H1 (cell line): Measurements from ENCODE around the gene GYS2. TPM values are rescaled to one million over a fixed set of nuclear protein-coding genes. Genes with fewer than 3 reads are reported as not detected.
A peak's percentile ranks its signal among the peaks of the same experiment; 100 is the strongest.
"Not testable (repeated sequence)": the region's sequence is repeated elsewhere in the genome, so short reads cannot be mapped to it uniquely, and the experiment has no call there.

Experiments
- CTCF ChIA-PET: fragments of 300-600 bp; sonication (Branson Sonifier 250); formaldehyde crosslinking; loops from one replicate; lab custom pipeline; 2021; ENCODE audit not compliant: partially characterized antibody; lab: Charles Lee
- POLR2A ChIA-PET: fragments of 300-600 bp; sonication (Branson Sonifier 250); formaldehyde crosslinking; loops from one replicate; lab custom pipeline; 2021; ENCODE audit warnings: inconsistent platforms; ENCODE audit not compliant: partially characterized antibody; lab: Charles Lee
- DNase-seq, 2 experiments: peaks; one replicate each; pipeline versions ENCODE4 v3.0.0 to v3.0.0-alpha.2; 2010 to 2022; ENCODE audit warnings: low spot score in 2 of 2, low read depth in 1 of 2, mixed read lengths in 1 of 2
- FAIRE-seq: peaks from 2 replicates; lab custom pipeline; 2011; peaks lifted over from hg19 to GRCh38; lab: Jason Lieb, UNC
- H2AFZ ChIP-seq: 2 replicates; pipeline ENCODE4 v1.8.1; 2012; ENCODE audit warnings: low read length, inconsistent platforms
- H2AK5ac ChIP-seq: 2 replicates; pipeline ENCODE4 v1.6.1; 2013; ENCODE audit warnings: low read depth, low read length
- H2BK120ac ChIP-seq: replicated peaks from 2 replicates; pipeline ENCODE3; 2013; ENCODE audit warnings: low read depth, low read length, inconsistent platforms
- H2BK12ac ChIP-seq: 2 replicates; pipeline ENCODE4 v1.6.1; 2013; ENCODE audit warnings: low read depth, low read length
- H2BK15ac ChIP-seq: 2 replicates; pipeline ENCODE4 v1.6.1; 2013; ENCODE audit warnings: low read length
- H2BK20ac ChIP-seq: 2 replicates; pipeline ENCODE4 v1.6.1; 2013; ENCODE audit warnings: low read length
- H2BK5ac ChIP-seq: 2 replicates; pipeline ENCODE4 v1.6.1; 2013; ENCODE audit warnings: low read depth, low read length
- H3K14ac ChIP-seq: 2 replicates; pipeline ENCODE4 v1.6.1; 2013; ENCODE audit warnings: inconsistent platforms; ENCODE audit not compliant: insufficient read length
- H3K18ac ChIP-seq: 2 replicates; pipeline ENCODE4 v1.6.1; 2013; ENCODE audit warnings: low read length; ENCODE audit errors: extremely low read depth
- H3K23ac ChIP-seq: 2 replicates; pipeline ENCODE4 v1.6.1; 2013; ENCODE audit warnings: inconsistent platforms; ENCODE audit not compliant: insufficient read length
- H3K23me2 ChIP-seq: 2 replicates; pipeline ENCODE4 v1.6.1; 2013; ENCODE audit warnings: low read depth, low read length
- H3K27ac ChIP-seq: 2 replicates; pipeline ENCODE4 v1.6.1; 2011; ENCODE audit warnings: low read depth, low read length, inconsistent platforms
- H3K27me3 ChIP-seq, 4 experiments: replicated peaks in 1 of 4; 1 replicate in 1 of 4; 2 replicates in 3 of 4; pipeline versions ENCODE4 v1.6.1 to v1.8.1; 2011 to 2013; ENCODE audit warnings: low read length in 3 of 4, mild to moderate bottlenecking in 3 of 4, inconsistent platforms in 2 of 4, mixed read lengths in 2 of 4, moderate library complexity in 1 of 4; ENCODE audit not compliant: control insufficient read depth in 3 of 4, insufficient read depth in 3 of 4; ENCODE audit errors: extremely low read depth in 1 of 4
- H3K36me3 ChIP-seq, 4 experiments: 2 replicates each; pipeline versions ENCODE4 v1.6.1 to v1.8.1; 2011 to 2013; ENCODE audit warnings: mild to moderate bottlenecking in 4 of 4, low read length in 3 of 4, moderate library complexity in 2 of 4, control low read depth in 1 of 4, inconsistent platforms in 1 of 4; ENCODE audit not compliant: insufficient read depth in 4 of 4, control insufficient read depth in 2 of 4
- H3K4ac ChIP-seq: replicated peaks from 2 replicates; pipeline ENCODE3; 2013; ENCODE audit warnings: low read length, low read depth, mixed read lengths, inconsistent platforms; ENCODE audit not compliant: insufficient read length
- H3K4me1 ChIP-seq, 4 experiments: replicated peaks in 1 of 4; 1 replicate in 1 of 4; 2 replicates in 3 of 4; pipeline versions ENCODE4 v1.6.1 to v1.8.1; 2011 to 2013; ENCODE audit warnings: low read length in 3 of 4, inconsistent platforms in 2 of 4, mixed read lengths in 1 of 4; ENCODE audit not compliant: insufficient read depth in 4 of 4, control insufficient read depth in 3 of 4
- H3K4me2 ChIP-seq, 2 experiments: 2 replicates each; pipeline versions ENCODE4 v1.6.1 to v1.8.1; 2011 to 2013; ENCODE audit warnings: low read depth in 2 of 2, low read length in 2 of 2, control low read depth in 1 of 2, inconsistent platforms in 1 of 2, mild to moderate bottlenecking in 1 of 2; ENCODE audit not compliant: insufficient read depth in 1 of 2
- H3K4me3 ChIP-seq, 4 experiments: fragments of 200-600, 300-600 bp in 1 of 4; sonication (generic), shearing (Covaris generic), sonication (Bioruptor Twin) in 1 of 4; 2 replicates each; pipeline versions ENCODE4 v1.5.1 to v1.8.1; 2011 to 2016; ENCODE audit warnings: low read length in 4 of 4, low read depth in 3 of 4, control low read depth in 2 of 4, inconsistent platforms in 2 of 4, mild to moderate bottlenecking in 2 of 4, mixed read lengths in 1 of 4, moderate library complexity in 1 of 4; ENCODE audit not compliant: insufficient read depth in 2 of 4; ENCODE audit errors: extremely low read depth in 1 of 4
- H3K56ac ChIP-seq: replicated peaks from 2 replicates; pipeline ENCODE3; 2013; ENCODE audit warnings: low read depth, mild to moderate bottlenecking, mixed read lengths, low read length, inconsistent platforms; ENCODE audit not compliant: insufficient read length
- H3K79me1 ChIP-seq: 2 replicates; pipeline ENCODE4 v1.6.1; 2013; ENCODE audit warnings: low read depth, low read length, control low read depth
- H3K79me2 ChIP-seq, 2 experiments: 2 replicates each; pipeline versions ENCODE4 v1.6.1 to v1.8.1; 2012 to 2013; ENCODE audit warnings: low read length in 2 of 2, mild to moderate bottlenecking in 2 of 2, inconsistent platforms in 1 of 2; ENCODE audit not compliant: insufficient read depth in 2 of 2, control insufficient read depth in 1 of 2
- H3K9ac ChIP-seq, 4 experiments: replicated peaks in 1 of 4; 1 replicate in 1 of 4; 2 replicates in 3 of 4; pipeline versions ENCODE4 v1.6.1 to v1.8.1; 2011 to 2013; ENCODE audit warnings: low read depth in 3 of 4, low read length in 3 of 4, control low read depth in 2 of 4, mild to moderate bottlenecking in 2 of 4, moderate library complexity in 2 of 4, inconsistent platforms in 1 of 4; ENCODE audit errors: extremely low read depth in 1 of 4
- H3K9me3 ChIP-seq, 2 experiments: 2 replicates each; pipeline versions ENCODE4 v1.6.1 to v1.8.1; 2012 to 2013; ENCODE audit warnings: mild to moderate bottlenecking in 2 of 2, moderate library complexity in 2 of 2, control low read depth in 1 of 2, inconsistent platforms in 1 of 2, low read depth in 1 of 2, low read length in 1 of 2, mixed read lengths in 1 of 2; ENCODE audit not compliant: insufficient read depth in 2 of 2
- H4K20me1 ChIP-seq, 2 experiments: replicated peaks in 1 of 2; 2 replicates each; pipeline versions ENCODE3 to v1.8.1; 2011 to 2013; ENCODE audit warnings: inconsistent platforms in 2 of 2, low read length in 2 of 2, mild to moderate bottlenecking in 1 of 2; ENCODE audit not compliant: insufficient read depth in 2 of 2, control insufficient read depth in 1 of 2
- H4K5ac ChIP-seq: 2 replicates; pipeline ENCODE4 v1.6.1; 2013; ENCODE audit warnings: low read length, low read depth, mixed read lengths, inconsistent platforms; ENCODE audit not compliant: insufficient read length
- H4K8ac ChIP-seq: 2 replicates; pipeline ENCODE4 v1.8.0; 2013; ENCODE audit warnings: mild to moderate bottlenecking, moderate library complexity, low read length, inconsistent platforms; ENCODE audit not compliant: insufficient read depth; ENCODE audit errors: extremely low read depth
- H4K91ac ChIP-seq: replicated peaks from 2 replicates; pipeline ENCODE3; 2013; ENCODE audit warnings: low read length, mixed read lengths, inconsistent platforms; ENCODE audit not compliant: insufficient read length
- POLR2A ChIP-seq, 2 experiments: IDR thresholded peaks; 1 replicate in 1 of 2; 2 replicates in 1 of 2; pipeline ENCODE4 v1.6.1; 2011; ENCODE audit warnings: low read depth in 2 of 2, low read length in 2 of 2, mild to moderate bottlenecking in 2 of 2; ENCODE audit errors: control extremely low read depth in 1 of 2
- WGBS, 2 experiments: shearing (Covaris generic) in 1 of 2; methylation state at CpG; one replicate each; pipeline versions ENCODE4 v1.1.6 to v1.1.7; 2013 to 2015; ENCODE audit warnings: low lambda C conversion rate in 2 of 2, mixed read lengths in 2 of 2, inconsistent platforms in 1 of 2, low coverage in 1 of 2, missing lambda C conversion rate in 1 of 2; ENCODE audit not compliant: insufficient replicate concordance in 2 of 2, insufficient coverage in 1 of 2, insufficient read length in 1 of 2; ENCODE audit errors: extremely low coverage in 1 of 2, missing lambda C conversion rate in 1 of 2; 5-methylcytosine and 5-hydroxymethylcytosine counted together
- polyA plus RNA-seq, 7 experiments: library from polyadenylated mRNA; depleted of rRNA in 3 of 7; stranded (reverse) in 5 of 7; unstranded in 2 of 7; fragments of >200 nt in 5 of 7; fragments of 200-250 nt in 2 of 7; gene quantifications; 1 replicate in 5 of 7; 2 replicates in 1 of 7; 4 replicates in 1 of 7; pipeline versions ENCODE4 v1.2.1 to v1.2.3, GENCODE V29; 2011 to 2013; ENCODE audit warnings: missing spikeins in 2 of 7, mixed read lengths in 2 of 7
- total RNA-seq: library from RNA; stranded (reverse); fragmentation: NEBNext Ultra II Directional; extraction: Animal tissue kit (Norgen Biotek cat#: 25700); gene quantifications from 2 replicates; pipeline ENCODE4 v1.2.1, GENCODE V29; 2021

The GYS2 gene
- total and polyA plus RNA-seq, 2 of the 8 experiments (the other 6 are each of a cell fraction or from before 2014, with no cell fraction given) = not detected

DNA sequence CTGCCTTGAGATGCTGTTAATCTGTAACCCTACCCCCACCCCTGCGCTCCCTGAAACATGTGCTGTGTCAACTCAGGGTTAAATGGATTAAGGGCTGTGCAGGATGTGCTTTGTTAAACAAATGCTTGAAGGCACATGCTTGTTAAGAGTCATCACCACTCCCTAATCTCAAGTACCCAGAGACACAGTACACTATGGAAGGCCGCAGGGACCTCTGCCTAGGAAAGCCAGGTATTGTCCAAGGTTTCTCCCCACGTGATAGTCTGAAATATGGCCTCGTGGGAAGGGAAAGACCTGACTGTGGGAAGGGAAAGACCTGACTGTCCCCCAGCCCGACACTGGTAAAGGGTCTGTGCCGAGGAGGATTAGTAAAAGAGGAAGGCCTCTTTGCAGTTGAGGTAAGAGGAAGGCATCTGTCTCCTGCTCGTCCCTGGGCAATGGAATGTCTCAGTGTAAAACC, 40.4 kb upstream of the GYS2 start:
- not testable (repeated sequence) for H3K79me1 ChIP-seq, H4K20me1 ChIP-seq, H4K5ac ChIP-seq, FAIRE-seq, H3K4ac ChIP-seq, H4K91ac ChIP-seq, DNase-seq, H3K18ac ChIP-seq, H3K9me3 ChIP-seq, H2BK20ac ChIP-seq, H3K27ac ChIP-seq, H2BK12ac ChIP-seq, H2BK120ac ChIP-seq, H3K4me1 ChIP-seq, H3K4me3 ChIP-seq, H3K27me3 ChIP-seq, H3K9ac ChIP-seq, H3K14ac ChIP-seq, H2AFZ ChIP-seq, H3K23me2 ChIP-seq, H2BK15ac ChIP-seq, H2AK5ac ChIP-seq, H4K8ac ChIP-seq, H3K56ac ChIP-seq, H3K23ac ChIP-seq, H2BK5ac ChIP-seq
- TF ChIP-seq POLR2A (IDR thresholded peaks at IDR 0.05; ENCODE audit: control extremely low read depth in 1 of 2, low read depth in 2 of 2, low read length in 2 of 2) = peak in 1 of 2 experiments; percentile 22; a peak in 1 of 3 replicates
- Histone ChIP-seq H3K79me2 (peaks cover 0 to 71% of the 10 kb centered on the region in 2 experiments; a peak in 2 of 4 replicates), H3K36me3 (peaks cover 37 to 98% (median 80%) of the 10 kb centered on the region in 4 experiments), H3K4me2 (peak overlapping the region in 1 of 2 experiments; percentile 44; a peak in 2 of 4 replicates)
- POLR2A ChIA-PET = interaction anchor here (2.7 to 6.5 kb wide), 5 partner anchors 8 to 143 kb away, joined by 7 to 86 read pairs (median 25); partner anchors contain the start of genes GOLT1B, LDHB and RECQL
- 80% methylated on average over 7 of the region's 7 CpGs; no CpG with 5 or more reads in 1 of the 2 experiments for WGBS, 2 experiments
- CTCF ChIA-PET = interaction anchor here (1.2 kb wide), 1 partner anchor 14 kb away, joined by 3 read pairs; no protein-coding TSS in a partner anchor
